MM.1S (cell line): Measurements from ENCODE around the gene RASSF1.

ENCODE experiments used
- DNase-seq: peaks from one replicate; pipeline ENCODE4 v3.0.0-alpha.2; 2015
- H2AFZ ChIP-seq: fragments of 300-600 bp; sonication (generic); 2 replicates; pipeline ENCODE4 v1.6.0; 2016; ENCODE audit warnings: antibody characterized with exemption, low read length
- H3F3A ChIP-seq: fragments of 300-600 bp; sonication (generic); 2 replicates; pipeline ENCODE4 v1.6.1; 2016; ENCODE audit warnings: mild to moderate bottlenecking, antibody characterized with exemption, low read length, moderate library complexity, mixed read lengths; ENCODE audit not compliant: insufficient read depth
- H3K27ac ChIP-seq: fragments of 300-600 bp; sonication (generic); 2 replicates; pipeline ENCODE4 v1.5.1; 2016; ENCODE audit warnings: mild to moderate bottlenecking, low read length
- H3K27me3 ChIP-seq: fragments of 300-600 bp; sonication (generic); replicated peaks from 2 replicates; pipeline ENCODE4 v1.6.0; 2016; ENCODE audit warnings: low read length; ENCODE audit not compliant: insufficient read depth
- H3K36me3 ChIP-seq: fragments of 300-600 bp; sonication (generic); replicated peaks from 2 replicates; pipeline ENCODE4 v1.6.1; 2016; ENCODE audit warnings: mild to moderate bottlenecking, low read length, mixed read lengths; ENCODE audit not compliant: insufficient read depth
- H3K4me1 ChIP-seq: fragments of 300-600 bp; sonication (generic); 2 replicates; pipeline ENCODE4 v1.6.1; 2016; ENCODE audit warnings: low read length, mixed read lengths
- H3K4me2 ChIP-seq: fragments of 300-600 bp; sonication (generic); 2 replicates; pipeline ENCODE4 v1.6.0; 2016; ENCODE audit warnings: low read depth, low read length
- H3K4me3 ChIP-seq: fragments of 300-600 bp; sonication (generic); 2 replicates; pipeline ENCODE4 v1.5.1; 2016; ENCODE audit warnings: low read length, mixed read lengths
- H3K79me2 ChIP-seq: fragments of 300-600 bp; sonication (generic); 2 replicates; pipeline ENCODE4 v1.6.1; 2016; ENCODE audit warnings: mixed run types, low read length, mixed read lengths
- H3K9ac ChIP-seq: fragments of 300-600 bp; sonication (generic); 2 replicates; pipeline ENCODE4 v1.6.1; 2016; ENCODE audit warnings: low read length, mixed read lengths
- H3K9me2 ChIP-seq: fragments of 300-600 bp; sonication (generic); replicated peaks from 2 replicates; pipeline ENCODE4 v1.6.1; 2016; ENCODE audit warnings: mild to moderate bottlenecking, low read length, mixed read lengths; ENCODE audit not compliant: insufficient read depth
- H3K9me3 ChIP-seq: fragments of 300-600 bp; sonication (generic); replicated peaks from 2 replicates; pipeline ENCODE4 v1.6.1; 2016; ENCODE audit warnings: mild to moderate bottlenecking, low read length, mixed read lengths; ENCODE audit not compliant: insufficient read depth
- H4K20me1 ChIP-seq: fragments of 300-600 bp; sonication (generic); 2 replicates; pipeline ENCODE4 v1.6.1; 2016; ENCODE audit warnings: mild to moderate bottlenecking, low read length, moderate library complexity, mixed read lengths; ENCODE audit not compliant: insufficient read depth
- CTCF ChIP-seq: fragments of 300-600 bp; sonication (generic); IDR thresholded peaks from 2 replicates; pipeline ENCODE4 v1.5.1; 2016; ENCODE audit warnings: antibody characterized with exemption, low read length, mixed read lengths
- EZH2 ChIP-seq: fragments of 300-600 bp; sonication (generic); optimal IDR thresholded peaks from 2 replicates; pipeline ENCODE3; 2017; ENCODE audit warnings: low read depth, mild to moderate bottlenecking, antibody characterized with exemption, low read length, mixed read lengths
- EZH2phosphoT487 ChIP-seq: fragments of 300-600 bp; sonication (generic); IDR thresholded peaks from 2 replicates; pipeline ENCODE4 v1.6.1; 2018; ENCODE audit warnings: antibody characterized with exemption, low read length

The RASSF1 gene

GRCh38 chr3:50320853-50321335 lies 19.7 kb downstream of the RASSF1 start:
- Histone ChIP-seq H3K27ac (peak overlapping the region; percentile 80; the same call in 1 of the 2 replicates), H3K9ac (peak overlapping the region; percentile 95), H3F3A (no peaks in the 10 kb centered on the region), H3K9me2 (no peaks in the 10 kb centered on the region), H3K4me1 (0 out of 2 replicates have a peak, but pooled peaks cover 8% of the 10 kb centered on the region), H4K20me1 (no peaks in the 10 kb centered on the region), H2AFZ (peak overlapping the region; percentile 91; the same call in 1 of the 2 replicates), H3K27me3 (no peaks in the 10 kb centered on the region), H3K4me3 (peak overlapping the region; percentile 83), H3K79me2 (peaks cover 15% of the 10 kb centered on the region; the same call in 1 of the 2 replicates), H3K4me2 (peak overlapping the region; percentile 96), H3K36me3 (no peaks in the 10 kb centered on the region), H3K9me3 (no peaks in the 10 kb centered on the region)
- no peak for TF ChIP-seq EZH2phosphoT487
- no peak for TF ChIP-seq EZH2
- peak; percentile 73 for DNase-seq

- H3K36me3 ChIP-seq = no peaks in the 10 kb centered on the region
- peak overlapping the region; percentile 11; the same call in 1 of the 2 replicates for H3K27ac ChIP-seq
Observed at GRCh38 chr3:50319894-50320625, 20.6 kb downstream of the RASSF1 start.

GRCh38 chr3:50319181-50319893 lies 21.3 kb downstream of the RASSF1 start:
- H3K9ac ChIP-seq = no peak overlapping the region
- no peak overlapping the region for H2AFZ ChIP-seq
- no peaks in the 10 kb centered on the region for H3K9me3 ChIP-seq
- no peak overlapping the region for H3K27ac ChIP-seq
- no peaks in the 10 kb centered on the region for H3K27me3 ChIP-seq
- no peaks in the 10 kb centered on the region for H3K9me2 ChIP-seq
- no peaks in the 10 kb centered on the region for H3F3A ChIP-seq
- H4K20me1 ChIP-seq = no peaks in the 10 kb centered on the region
- no peak overlapping the region for H3K4me3 ChIP-seq
- H3K36me3 ChIP-seq = no peaks in the 10 kb centered on the region
- H3K4me1 ChIP-seq = 0 out of 2 replicates have a peak, but pooled peaks cover 8% of the 10 kb centered on the region
- TF ChIP-seq EZH2phosphoT487 = no peak
- no peak for TF ChIP-seq CTCF
- no peak for TF ChIP-seq EZH2
- DNase-seq = no peak
- H3K79me2 ChIP-seq = peaks cover 12% of the 10 kb centered on the region; the same call in 1 of the 2 replicates
- no peak overlapping the region for H3K4me2 ChIP-seq

More at GRCh38 chr3:50319894-50320625, 20.6 kb downstream of the RASSF1 start:
- no peaks in the 10 kb centered on the region for H3K9me3 ChIP-seq
- H3K4me3 ChIP-seq = peak overlapping the region; percentile 83
- peak overlapping the region; percentile 95; the same call in 1 of the 2 replicates for H3K9ac ChIP-seq
- peaks cover 12% of the 10 kb centered on the region; the same call in 1 of the 2 replicates for H3K79me2 ChIP-seq
- H4K20me1 ChIP-seq = no peaks in the 10 kb centered on the region
- no peaks in the 10 kb centered on the region for H3K9me2 ChIP-seq
- H3K4me2 ChIP-seq = peak overlapping the region; percentile 96
- TF ChIP-seq CTCF = no peak
- no peak for TF ChIP-seq EZH2
- no peak for TF ChIP-seq EZH2phosphoT487
- DNase-seq = no peak
- no peaks in the 10 kb centered on the region for H3F3A ChIP-seq
- no peaks in the 10 kb centered on the region for H3K27me3 ChIP-seq
- no peak overlapping the region for H2AFZ ChIP-seq
- 0 out of 2 replicates have a peak, but pooled peaks cover 8% of the 10 kb centered on the region for H3K4me1 ChIP-seq
